Activated CD8-positive, alpha-beta memory T cell treated with anti-CD3 and anti-CD28 coated beads, Interleukin-2, amount 50 U/mL, for 1 hour (primary cell): ENCODE results near the gene CD47.

Source experiments
- DNase-seq: peaks from one replicate; pipeline ENCODE4 v3.0.0-alpha.2; 2020; ENCODE audit errors: extremely low read depth

Gene CD47

DNA sequence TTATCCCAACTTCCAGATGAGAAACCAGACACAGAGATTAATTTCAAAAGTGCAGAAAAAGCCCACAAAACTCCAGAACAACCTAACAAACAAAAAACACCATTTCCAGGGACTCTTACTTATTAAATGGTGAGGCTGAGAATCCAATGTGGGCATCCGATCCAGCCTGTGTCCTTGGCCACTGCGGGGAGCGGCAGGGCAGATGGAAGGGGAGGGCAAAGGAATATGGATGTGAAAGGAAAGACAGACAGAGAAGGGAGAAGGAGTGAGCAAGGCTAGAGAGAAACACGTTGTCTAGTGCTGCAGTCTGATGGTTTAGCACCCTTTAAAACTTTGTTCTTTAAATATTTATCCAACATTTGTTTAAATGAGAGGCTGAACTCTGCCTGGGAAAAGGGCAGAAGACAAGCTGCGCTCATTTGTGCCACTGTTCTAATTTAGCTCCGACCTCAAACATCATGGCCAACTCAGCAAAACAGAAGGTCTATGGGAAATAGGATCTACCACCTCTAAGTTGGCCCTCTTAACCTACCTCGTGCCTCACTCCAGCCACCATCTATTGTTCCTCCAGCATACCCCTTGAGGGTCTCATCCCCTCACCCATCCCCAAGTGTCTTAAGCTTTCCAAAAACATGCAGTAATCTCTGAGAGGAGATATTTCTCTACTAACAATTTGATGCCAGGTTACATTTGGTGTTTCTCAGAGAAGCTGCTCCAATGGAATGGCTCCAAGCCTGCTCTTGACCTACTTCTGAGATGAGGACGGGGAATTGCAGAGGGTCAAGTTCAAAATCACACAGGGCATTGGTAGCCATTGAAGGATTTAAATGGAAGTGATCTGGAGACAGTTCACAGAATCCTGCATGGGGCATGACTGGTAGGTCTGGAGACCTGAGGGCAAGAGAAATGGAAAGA is 77.4 kb downstream of the CD47 start:
- no peak for DNase-seq

- DNase-seq = no peak
Measured at GRCh38 chr3:108012304-108012703, 78.5 kb downstream of the CD47 start.

- DNase-seq = no peak
Measured at GRCh38 chr3:108011616-108012015, 79.2 kb downstream of the CD47 start.

DNA sequence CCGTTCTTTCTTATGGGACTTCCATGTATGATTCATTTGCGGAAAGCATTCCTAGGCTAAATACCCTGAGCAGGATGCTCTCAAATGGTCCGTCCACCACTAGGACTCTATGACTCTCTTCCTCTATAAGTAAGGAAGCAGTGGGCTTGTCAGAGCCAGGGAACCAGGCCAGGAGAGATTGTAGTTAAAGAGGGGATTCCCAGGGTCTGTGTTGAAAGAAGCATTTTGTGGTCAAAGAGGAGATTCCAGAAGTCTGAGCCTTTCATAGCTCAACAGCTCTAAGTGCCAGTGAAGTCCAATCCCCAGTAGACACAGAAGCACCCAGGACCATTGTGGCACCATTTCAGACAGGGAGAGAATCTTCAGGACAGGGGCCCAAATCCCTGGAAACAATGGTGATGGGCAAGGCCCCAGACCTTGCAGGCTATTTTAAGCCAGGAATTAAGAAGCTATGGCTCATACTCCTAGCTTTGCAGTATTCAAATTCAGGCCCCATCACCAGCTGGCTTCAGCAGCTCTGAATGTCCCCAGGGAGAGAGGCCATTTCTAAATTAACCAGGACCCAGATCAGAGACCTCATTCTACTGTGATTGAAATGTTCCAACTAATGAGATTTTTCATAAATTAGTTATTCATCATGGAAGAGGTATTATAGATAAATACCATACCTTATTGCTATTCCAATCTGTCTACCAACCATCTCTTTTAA is 81.7 kb downstream of the CD47 start:
- DNase-seq = no peak

GRCh38 chr3:108008106-108008505 is 82.7 kb downstream of the CD47 start:
- DNase-seq = no peak

DNA sequence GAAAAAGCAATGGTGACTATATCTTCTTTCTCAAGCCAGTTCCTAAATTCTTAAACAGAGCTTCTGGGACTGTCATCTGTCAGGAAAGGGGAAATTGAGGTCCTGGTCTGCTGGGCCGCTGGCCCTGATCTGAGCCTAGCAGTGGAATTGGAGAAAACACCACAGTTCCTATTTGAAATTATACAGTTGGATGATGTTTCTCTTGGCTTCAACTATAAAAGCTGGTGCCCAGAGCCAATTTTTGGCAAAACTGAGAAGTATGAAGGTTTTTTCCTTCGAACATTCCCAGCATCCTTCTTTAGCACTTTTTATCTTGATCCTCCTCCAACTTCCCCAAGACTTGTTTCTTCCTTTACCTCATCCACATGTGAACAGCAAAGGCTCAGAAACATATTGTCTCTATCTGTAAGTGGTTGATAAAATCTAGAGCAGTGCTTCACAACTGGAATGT is 83.9 kb downstream of the CD47 start:
- DNase-seq = no peak

GRCh38 chr3:108006077-108006771 is 84.6 kb downstream of the CD47 start:
- DNase-seq = no peak

GRCh38 chr3:108004647-108005046 is 86.2 kb downstream of the CD47 start:
- no peak for DNase-seq

GRCh38 chr3:108001457-108001856 is 89.4 kb downstream of the CD47 start:
- DNase-seq = no peak

DNA sequence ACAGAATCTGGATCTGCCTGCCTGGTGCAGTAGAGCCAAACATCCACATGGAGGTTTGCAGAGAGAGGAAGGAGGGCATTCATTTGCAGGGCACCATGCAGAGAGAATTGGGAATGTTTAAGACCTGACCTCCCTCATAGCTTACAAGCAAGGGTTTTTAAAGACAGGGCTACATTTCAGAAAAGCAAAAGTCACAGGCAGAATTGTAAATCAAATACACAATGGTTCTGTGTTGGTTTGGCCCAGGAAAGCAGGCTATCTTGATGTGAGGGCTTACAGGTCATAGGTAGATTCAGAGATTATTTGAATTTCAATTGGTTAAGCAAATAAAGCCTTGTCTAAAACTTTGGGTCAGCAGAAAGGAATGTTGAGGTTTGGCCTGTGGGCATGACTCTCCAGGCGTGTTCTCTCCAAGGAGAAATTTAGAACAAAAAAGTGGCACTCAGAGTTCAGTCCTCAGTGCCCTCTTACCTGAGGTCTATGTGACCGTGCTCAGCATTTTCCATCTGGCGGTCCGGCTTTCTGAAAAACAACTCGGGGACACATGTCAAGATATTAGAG is 91.5 kb downstream of the CD47 start:
- no peak for DNase-seq

DNA sequence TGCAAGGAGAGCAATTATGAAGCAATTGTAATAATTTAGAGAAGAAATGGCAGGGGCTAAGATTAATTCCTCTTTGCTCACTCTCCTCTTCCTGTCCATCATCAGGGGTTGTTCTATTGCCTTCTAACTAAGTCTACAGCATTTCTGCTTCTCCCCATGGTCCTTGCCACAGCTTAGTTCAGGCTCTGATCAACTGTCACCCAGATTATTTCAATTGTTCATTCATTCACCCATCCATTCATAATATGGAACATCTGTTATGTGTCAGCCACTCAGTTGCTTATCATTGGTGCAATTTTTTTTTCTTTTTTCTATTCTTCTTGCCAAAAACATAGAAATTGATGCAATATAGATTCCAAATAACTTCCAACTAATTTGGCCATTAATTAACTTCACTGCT is 93.2 kb downstream of the CD47 start:
- DNase-seq = no peak

DNA sequence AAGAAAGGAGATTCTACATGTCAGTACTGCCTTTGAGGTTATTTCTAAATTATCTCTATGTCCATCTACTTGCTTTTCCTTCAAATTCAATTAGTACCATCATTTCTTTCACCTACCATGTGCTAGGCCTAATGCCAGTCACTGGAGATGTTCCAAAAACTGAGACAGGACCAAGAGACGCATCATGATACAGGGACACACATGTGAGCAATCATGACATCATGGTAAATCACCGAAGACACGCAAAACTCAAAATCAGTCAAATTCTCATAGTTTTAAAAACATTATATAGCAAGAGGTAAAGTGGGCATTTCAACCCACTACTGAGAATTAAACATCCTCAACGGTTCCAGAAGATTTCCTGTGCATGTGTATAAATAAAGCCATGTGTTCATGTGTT is 95.0 kb downstream of the CD47 start:
- no peak for DNase-seq

DNA sequence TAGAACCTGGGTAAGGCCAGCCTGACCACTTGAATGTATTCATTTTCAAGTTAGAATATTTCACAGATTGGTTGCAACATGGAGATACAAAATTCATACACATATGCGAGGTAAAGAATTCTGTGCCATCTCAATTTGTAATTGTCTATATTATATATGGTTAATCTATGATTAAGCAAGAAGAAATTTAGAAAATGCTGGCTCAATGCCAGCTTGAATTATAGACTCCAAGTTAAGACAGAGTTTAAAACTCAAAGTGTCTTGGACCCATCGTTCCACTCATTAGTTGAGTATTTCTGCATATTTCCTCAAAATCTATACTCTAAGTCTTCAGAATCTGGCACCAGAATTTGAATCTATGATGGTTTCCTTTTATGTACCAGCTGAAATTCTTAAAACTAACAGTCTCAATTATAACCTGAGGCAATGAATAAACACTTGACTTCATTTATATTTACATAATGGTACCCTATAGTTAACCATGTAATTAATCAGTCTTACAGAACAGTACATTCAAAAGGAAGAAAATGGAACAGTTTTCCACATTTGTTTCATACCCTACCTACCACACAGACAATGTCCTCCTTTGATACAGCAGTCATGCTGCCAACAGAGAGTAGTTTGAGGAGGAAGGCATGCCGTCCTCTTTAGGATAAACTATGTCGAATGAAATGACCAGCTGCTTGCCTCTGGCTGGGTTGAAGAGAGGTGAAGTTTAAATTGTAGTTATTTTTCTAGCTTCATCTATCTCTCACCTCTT is 95.7 kb downstream of the CD47 start:
- no peak for DNase-seq

DNA sequence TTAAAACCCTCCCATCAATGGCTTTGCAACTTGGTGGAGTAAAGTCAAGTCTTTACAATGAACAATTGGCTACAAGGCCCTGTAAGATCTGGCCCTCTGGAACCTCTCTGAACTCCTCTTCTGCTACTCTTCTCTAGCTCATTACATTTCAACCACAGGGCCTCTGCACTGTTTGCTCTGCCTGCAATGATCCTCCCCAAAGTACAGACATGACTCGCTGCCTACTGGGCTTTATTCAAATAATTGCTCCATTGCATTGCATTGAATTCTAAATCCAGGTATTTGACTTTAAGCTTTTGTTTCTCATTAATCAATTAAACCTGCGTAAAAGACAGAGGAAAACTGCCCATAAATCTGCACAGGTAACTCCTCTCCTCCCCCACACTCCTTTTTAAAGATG is 96.7 kb downstream of the CD47 start:
- no peak for DNase-seq

- DNase-seq = no peak
Measured at GRCh38 chr3:107993771-107994170, 97.1 kb downstream of the CD47 start.
